Jurkat, Clone E6-1 (cell line): ENCODE results near the gene CNGA2.

Experiments used
- DNase-seq: peaks from one replicate; pipeline ENCODE4 v3.0.0-alpha.2; 2011; ENCODE audit warnings: low read depth, low spot score
- H3K4me3 ChIP-seq: 2 replicates; pipeline ENCODE4 v1.5.1; 2011; ENCODE audit warnings: mild to moderate bottlenecking, low read length, control low read depth, moderate library complexity

The CNGA2 gene

DNA sequence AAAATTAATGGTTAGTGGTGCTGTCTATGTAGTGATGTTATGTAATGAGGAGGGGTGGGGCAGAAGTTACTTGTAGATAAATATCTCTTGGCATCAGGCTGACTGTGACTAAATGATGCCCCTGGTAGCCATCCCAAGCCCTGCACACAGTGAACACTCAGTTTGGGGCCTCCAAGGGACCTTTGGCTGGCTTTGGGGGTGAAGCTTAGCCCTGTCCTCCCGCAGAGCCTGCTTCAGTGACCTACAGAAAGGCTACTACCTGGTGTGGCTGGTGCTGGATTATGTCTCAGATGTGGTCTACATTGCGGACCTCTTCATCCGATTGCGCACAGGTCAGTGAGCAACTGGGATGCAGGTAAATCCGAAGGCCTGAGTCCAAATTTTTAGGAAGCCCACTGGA is 7.8 kb downstream of the CNGA2 start:
- no peak overlapping the region for H3K4me3 ChIP-seq
- no peak for DNase-seq

DNA sequence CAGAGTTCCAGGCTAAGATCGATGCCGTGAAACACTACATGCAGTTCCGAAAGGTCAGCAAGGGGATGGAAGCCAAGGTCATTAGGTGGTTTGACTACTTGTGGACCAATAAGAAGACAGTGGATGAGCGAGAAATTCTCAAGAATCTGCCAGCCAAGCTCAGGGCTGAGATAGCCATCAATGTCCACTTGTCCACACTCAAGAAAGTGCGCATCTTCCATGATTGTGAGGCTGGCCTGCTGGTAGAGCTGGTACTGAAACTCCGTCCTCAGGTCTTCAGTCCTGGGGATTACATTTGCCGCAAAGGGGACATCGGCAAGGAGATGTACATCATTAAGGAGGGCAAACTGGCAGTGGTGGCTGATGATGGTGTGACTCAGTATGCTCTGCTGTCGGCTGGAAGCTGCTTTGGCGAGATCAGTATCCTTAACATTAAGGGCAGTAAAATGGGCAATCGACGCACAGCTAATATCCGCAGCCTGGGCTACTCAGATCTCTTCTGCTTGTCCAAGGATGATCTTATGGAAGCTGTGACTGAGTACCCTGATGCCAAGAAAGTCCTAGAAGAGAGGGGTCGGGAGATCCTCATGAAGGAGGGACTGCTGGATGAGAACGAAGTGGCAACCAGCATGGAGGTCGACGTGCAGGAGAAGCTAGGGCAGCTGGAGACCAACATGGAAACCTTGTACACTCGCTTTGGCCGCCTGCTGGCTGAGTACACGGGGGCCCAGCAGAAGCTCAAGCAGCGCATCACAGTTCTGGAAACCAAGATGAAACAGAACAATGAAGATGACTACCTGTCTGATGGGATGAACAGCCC is 9.3 kb downstream of the CNGA2 start:
- DNase-seq = no peak
- no peak overlapping the region for H3K4me3 ChIP-seq

DNA sequence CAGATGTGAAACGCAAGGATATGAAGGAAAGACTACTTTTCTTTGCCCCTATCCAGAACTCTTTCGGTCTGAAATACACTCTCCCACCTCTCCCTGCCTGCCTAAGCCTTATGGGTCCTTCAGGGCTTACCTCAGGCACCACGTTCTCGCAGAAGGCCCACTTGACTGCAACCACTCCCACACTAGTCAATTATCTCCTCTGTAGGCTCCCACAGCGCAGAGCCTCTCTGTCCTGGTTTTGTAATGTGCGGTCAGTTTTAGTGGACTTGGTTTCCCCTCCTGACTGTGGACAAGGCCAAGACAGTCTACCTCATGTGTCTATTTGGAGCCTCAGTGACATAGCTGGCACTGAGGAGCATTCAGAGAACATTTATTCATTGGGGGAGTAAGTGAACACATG is 11.1 kb downstream of the CNGA2 start:
- DNase-seq = no peak
- H3K4me3 ChIP-seq = no peak overlapping the region

DNA sequence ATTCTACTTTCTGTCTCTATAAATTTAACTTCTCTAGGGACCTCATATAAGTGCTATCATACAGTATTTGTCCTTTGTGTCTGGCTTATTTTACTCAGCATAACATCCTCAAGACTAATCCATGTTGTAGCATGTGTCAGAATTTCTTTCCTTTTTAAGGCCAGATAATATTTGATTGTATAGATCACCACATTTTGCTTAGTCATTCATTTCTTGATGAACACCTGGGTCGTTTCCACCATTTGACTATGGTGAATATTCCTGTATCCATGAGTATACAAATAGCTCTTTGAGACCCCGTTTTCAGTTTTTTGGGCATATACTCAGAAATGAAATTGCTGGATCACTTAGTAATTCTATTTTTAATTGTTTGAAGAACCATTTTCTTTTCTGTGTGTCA is 12.0 kb downstream of the CNGA2 start:
- DNase-seq = no peak
- no peak overlapping the region for H3K4me3 ChIP-seq

DNA sequence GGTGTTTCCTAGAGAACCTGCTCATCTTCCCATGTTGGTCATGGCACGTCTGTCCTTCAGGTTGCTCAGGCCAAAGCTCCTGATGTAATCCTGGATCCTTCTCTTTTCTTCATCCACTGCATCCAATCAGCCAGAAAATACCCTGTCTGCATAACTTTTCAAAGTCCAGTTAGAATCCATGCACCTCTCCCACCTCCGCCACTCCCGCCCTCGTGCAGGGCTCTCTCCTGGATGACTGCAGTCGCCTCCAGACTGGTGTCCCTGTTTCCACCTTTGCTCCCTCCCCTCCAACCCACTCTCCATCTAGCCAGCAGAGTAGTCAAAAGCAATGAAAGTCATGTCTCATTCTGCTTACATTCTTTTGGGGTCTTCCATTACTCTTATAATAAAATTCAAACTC is 16.0 kb downstream of the CNGA2 start:
- H3K4me3 ChIP-seq = no peak overlapping the region
- DNase-seq = no peak

DNA sequence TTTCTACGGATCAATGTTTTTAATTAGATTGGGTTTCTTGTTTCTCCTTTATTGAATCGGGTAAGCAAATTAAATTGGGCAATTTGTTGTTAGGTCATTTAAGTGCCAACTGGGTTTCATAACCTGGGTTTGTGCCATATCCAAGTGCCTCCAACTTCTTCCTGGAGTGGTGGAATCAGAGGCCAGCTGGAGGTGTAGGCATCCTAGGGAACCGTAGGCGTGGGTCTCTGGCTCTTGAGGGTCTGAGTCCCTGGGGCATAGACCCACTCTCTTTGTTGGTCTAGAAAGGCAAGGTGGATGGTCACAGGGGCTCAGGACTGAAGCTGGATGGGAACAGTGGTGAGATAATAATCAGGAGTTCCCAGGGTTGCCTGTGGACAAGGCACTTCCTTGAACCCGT is 18.3 kb downstream of the CNGA2 start:
- DNase-seq = no peak
- H3K4me3 ChIP-seq = no peak overlapping the region

DNA sequence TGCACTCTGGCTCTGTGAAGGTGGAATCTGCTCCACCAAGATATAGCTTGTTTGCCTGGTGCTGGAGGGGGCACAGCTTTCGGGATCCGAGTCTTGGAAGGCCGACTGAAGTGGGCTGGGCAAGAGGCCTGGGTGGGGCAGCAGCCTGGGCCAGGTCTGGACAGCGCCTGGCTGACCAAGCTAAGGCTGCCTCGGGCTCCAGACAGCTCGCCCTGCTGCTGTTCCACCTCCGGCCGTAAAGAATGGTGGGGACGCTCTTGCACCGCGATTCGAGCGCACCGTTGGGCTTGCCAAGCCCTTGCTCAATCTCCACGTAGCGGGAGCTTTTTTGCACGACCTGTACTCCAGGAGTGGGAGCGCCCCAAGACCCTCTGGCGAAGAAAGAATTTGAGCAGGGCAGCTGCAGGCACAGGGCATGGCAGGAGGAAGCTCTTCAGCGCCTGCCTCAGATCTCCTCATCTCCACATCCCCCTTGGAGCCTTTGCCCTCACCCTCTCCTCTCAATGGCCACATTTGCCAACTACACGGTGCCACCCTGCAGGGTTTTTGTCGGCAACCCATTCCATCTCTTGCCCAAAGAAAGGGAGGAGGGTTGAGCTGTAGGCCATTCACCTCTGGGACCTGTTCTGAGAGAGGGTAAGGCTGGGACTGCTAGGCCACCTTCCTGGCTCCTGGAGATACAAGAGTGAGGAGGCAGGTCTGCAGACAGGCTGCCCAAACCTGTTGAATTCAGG is 18.9 kb downstream of the CNGA2 start:
- peak; percentile 7 for DNase-seq
- H3K4me3 ChIP-seq = no peak overlapping the region

DNA sequence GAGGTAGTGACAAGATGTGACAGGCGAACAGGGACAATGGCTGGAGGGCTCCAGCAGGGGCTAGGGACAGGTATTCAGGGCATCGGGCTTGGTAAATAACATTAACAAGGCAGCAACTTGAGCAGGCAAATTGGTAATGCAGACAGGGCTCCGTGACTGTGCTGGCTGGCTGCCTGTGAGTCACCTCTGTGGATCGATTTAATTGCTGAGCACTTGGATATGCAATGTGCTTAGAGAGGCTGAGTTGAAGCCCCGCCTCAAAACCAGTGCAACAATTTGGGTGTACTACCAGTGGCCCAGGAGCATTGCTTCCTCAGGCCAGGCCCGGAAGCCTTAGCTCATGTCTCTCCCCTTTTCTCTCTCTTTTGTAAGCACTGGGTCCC is 19.5 kb downstream of the CNGA2 start:
- no peak overlapping the region for H3K4me3 ChIP-seq
- no peak for DNase-seq

DNA sequence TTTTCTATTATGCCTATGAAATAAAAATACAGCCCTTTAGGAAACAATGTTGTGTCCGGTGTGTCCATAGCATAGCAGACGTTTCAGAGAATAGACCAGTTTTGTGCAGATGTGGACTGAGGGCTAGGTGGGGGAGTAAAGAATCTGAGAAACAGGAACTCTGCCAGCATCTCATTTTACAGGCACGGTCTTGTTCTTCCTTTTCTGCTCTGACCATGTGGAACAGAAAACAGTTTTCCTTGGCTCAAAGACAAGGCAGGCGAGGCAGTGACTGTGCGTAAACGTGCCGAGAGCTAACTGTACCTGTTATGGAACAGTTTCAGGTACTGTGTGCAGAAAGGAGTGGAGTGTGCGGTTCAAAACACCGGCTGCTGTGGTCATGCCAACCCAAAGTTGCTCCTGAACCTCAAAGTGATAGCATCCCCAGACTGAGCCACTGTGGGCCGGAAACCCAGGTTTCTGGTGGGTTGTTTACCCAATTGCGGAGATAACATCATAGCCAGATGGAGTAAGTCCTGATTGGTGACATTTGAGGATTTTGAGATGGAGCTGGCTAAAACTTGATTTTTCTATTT is 20.2 kb downstream of the CNGA2 start:
- no peak overlapping the region for H3K4me3 ChIP-seq
- DNase-seq = no peak

DNA sequence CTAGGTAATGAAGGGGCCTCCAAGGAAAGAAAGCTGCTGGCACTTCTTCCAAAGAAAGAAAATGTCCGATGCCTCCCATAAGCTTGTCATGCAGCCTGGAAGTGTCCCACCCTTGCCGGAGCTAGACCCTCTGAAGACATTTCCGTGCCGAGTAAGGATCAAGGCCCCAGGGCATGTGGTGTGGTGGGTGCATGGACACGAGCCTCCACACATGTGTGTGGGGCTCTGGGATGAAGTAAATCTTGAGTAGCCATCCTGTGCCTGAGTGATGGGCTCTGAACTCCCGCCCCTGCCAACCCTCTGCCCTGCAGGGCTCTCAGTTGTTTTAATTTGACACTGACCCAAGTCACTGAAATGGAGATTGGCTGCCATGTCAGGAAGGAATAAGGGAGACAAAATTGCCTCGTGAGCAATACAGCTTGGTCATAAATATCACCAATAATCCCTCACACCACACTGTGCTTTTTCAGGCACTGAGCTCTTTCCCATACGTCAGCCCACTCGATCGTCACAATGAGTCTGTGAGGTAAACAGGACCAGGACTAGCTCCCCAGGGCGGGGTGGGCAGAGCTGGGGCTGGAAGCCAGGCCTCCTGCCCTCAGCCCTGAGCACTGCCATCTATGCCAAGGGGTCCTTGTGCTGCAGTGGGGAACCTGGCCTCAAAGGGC is 24.6 kb downstream of the CNGA2 start:
- no peak overlapping the region for H3K4me3 ChIP-seq
- DNase-seq = no peak

DNA sequence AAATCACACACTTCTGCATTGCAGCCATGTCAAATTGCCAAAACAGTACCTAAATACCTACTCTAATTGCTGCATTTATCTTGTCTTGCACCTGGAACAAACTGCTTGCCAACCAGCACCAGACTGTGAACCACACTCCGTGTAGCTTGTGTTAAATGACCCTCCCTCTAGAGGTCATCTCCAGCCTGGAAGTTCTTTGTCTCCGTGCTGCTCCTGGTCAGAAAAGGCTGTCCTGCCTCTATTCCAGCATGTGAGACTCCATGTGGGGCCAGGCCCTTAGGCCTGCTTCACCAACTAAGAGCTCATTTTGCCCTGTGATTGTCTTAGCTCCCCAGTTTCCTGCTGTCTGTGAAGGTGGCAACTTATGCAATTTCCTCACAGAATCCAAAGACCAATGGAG is 28.3 kb downstream of the CNGA2 start:
- DNase-seq = no peak
- no peak overlapping the region for H3K4me3 ChIP-seq

DNA sequence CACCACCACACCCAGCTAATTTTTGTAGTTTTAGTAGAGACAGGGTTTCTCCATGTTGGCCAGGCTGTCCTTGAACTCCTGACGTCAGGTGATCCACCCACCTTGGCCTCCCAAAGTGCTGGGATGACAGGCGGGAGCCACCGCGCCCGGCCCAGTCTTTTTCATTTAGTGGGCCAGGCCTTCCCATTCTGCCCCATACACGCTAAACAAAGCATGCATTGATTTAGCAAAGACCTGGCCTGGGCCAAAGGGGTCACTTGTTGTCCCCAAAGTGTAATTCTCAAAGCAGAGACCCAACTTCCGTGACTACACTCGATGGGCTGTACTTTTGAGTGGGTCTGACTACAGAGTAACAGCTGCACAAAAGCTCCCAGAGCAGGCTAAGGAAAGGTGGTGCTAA is 29.2 kb downstream of the CNGA2 start:
- no peak for DNase-seq
- H3K4me3 ChIP-seq = no peak overlapping the region

DNA sequence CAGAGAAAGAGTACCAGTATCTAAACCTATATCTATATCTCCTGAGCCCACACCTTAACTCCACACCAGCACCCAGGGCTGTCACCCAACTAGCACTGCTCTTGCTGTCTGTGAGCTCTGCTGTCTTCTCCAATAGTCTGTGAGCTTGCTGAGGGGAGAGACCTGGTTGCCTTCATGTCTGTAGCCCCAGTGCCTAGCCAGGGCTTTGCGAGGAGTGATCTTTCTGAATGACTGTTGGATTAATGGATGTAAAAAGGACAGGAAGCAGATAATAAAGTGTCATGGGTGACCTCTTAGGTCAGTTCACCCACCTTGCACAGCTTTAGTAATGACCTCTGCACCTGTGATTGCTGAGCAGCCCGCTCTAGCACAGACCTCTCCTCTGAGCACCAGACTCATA is 30.5 kb downstream of the CNGA2 start:
- H3K4me3 ChIP-seq = no peak overlapping the region
- DNase-seq = no peak

DNA sequence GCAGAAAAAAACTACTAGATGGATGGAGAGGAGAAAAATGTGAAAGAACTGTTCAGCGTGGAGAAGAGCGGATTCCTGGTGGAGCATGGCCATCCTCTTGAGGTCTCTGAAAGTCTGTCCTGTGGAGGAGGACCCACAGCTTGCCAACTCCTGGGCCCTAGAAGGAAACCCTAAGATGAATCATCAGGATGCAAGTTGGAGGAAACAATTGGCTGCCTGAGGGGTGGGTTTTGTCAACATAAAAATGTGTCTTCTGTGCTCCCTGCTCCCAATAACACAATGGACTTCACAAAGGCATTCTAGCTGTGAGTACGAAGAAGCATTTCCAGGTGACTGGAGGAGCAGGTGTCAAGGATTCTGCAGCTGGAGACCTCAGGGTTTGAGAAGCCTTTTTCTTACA is 37.2 kb downstream of the CNGA2 start:
- no peak for DNase-seq

DNA sequence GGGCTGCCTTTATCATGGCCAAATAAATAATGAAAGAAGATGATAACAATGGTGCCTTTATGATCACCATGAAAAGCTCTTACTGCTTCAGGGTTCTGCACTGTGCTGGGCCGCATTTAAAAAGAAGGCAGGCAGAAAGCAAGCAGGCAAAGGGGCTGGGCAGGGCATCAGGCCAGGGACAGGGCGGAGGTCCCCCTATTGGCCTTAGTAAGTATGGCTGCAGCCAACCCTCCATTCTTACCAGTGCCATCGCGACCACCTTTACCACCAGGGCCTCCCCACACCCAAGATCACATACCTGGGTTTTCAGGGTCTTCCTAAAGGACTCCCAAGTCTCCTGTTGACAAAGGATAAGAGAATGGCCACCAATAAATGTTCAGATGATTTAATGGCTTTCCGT is 38.9 kb downstream of the CNGA2 start:
- no peak for DNase-seq
- H3K4me3 ChIP-seq = no peak overlapping the region

More for the DNA sequence above, 37.2 kb downstream of the CNGA2 start:
- H3K4me3 ChIP-seq = no peak overlapping the region

DNA sequence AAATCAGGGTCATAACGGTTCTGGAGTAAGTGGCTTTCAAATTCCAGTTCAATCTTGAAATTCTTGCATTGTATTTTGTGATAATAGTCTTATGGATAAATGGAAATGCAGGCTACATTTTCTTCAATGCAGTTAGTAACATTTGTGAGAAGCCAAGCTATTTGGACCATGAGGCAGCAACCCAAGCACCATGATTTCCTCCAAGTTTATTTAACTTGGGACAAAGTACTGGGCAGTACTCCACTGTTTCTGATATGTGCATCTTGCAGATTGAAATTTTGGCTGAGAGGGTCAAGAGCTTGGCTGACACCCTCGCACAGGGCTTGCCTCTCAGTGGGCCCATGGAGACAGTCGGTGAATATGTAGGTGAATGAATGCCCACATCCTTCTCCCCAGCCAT is 39.9 kb downstream of the CNGA2 start:
- DNase-seq = no peak

DNA sequence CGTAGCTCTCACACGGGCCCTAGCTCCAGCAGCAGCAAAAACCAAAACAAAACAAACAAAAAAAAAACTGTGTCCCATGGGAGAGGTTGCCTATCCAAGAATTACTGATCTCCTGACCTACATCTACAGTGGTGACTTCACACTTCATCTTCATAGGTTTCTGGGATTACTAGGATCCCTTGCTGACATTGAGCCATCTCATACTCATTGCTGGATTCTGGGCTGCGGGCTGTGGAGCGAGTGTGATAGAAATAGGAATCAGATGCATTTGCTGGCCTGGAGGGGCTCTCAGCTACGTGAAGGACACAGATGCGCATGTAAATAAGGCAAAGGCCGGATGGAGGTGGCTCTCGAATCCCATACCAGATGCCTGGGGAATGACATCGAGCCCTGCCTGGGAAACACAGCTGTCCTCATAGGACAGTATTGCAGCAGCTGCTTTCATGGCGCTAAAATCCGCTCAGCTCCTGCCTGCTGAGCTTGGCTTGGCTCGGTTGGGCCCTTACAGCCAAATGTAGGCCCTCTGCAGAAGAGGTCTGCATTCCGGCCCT is 41.7 kb downstream of the CNGA2 start:
- no peak overlapping the region for H3K4me3 ChIP-seq
- no peak for DNase-seq

More for the DNA sequence above, 39.9 kb downstream of the CNGA2 start:
- no peak overlapping the region for H3K4me3 ChIP-seq

DNA sequence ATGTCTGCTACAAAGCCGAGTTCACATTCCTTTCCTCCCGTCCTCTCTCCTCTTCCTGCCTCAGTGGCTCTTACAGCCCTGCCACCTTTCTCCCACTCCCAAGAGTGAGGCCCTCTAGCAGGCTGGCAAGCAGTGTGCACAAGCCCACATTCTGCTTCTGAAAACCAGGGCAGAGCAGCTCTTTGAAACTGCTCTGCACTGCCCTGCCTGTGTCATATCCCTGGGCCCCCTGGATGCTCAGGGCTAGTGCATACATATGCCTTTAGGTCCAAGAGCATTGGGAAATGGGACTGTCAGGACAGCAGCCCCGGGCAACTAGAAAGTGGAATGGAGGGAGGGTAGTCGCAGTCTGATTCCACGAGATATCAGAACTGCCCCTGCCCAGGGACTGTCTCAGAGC is 42.4 kb downstream of the CNGA2 start:
- H3K4me3 ChIP-seq = no peak overlapping the region
- no peak for DNase-seq

DNA sequence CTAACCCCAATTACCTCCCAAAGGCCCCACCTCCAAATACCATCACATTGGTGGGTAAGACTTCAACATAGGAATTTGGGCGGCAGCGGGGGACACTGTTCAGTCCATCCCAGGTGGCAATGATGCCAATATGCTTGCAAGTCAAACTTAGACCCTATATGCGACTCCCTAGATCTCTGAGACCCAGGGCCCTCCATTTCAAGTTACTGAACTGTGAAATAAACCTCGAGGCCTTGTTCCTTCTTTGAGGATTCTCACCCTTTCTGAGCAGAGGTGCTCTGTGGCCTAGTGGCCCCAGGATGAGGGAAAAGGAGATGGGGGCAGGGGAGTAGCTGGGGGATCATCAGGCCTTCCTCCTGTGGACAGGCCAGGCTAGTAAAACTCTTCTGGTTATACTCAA is 44.7 kb downstream of the CNGA2 start:
- no peak for DNase-seq
- H3K4me3 ChIP-seq = no peak overlapping the region

DNA sequence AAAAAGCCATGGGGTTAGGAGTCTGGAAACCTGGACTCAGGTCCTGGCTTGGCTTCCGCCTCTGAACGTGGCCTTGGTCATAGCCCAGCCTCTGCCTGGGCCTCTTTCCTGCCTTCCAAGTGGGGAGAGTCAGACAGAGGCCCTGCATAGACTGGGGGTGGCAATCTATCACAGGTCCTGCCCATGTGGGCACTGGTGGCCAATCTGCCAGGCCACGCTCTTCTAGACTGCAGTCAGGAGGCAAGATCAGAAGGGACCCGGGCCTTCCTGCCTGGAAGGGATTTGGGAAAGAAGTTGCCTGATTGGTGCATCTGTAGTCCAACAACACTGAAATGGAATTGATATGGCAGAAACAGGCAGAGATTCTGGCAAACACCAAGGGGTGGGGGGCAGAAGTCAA is 46.1 kb downstream of the CNGA2 start:
- no peak overlapping the region for H3K4me3 ChIP-seq
- DNase-seq = no peak
